Lower leg skin (tissue), 3 donors: Measurements from ENCODE around the gene HOXC10.

Experiments
- CTCF ChIP-seq, 3 donors: fragments of 450-650 bp; IDR thresholded peaks; one replicate each; pipeline ENCODE4 v1.5.1; 2016; ENCODE audit warnings: antibody characterized with exemption in 3 of 3, mild to moderate bottlenecking in 3 of 3, moderate library complexity in 2 of 3
- POLR2A ChIP-seq, 2 donors: fragments of 450-650 bp; IDR thresholded peaks; one replicate each; pipeline ENCODE4 v1.6.1; 2016 to 2017; ENCODE audit warnings: antibody characterized with exemption in 2 of 2, mild to moderate bottlenecking in 1 of 2, moderate library complexity in 1 of 2

GRCh38 chr12:53966085-53966384 lies 18.9 kb upstream of the HOXC10 start:
- TF ChIP-seq CTCF (IDR thresholded peaks at IDR 0.05) (no peak), POLR2A (IDR thresholded peaks at IDR 0.05) (no peak)
